Stimulated activated CD8-positive, alpha-beta memory T cell treated with anti-CD3 and anti-CD28 coated beads, Interleukin-12 subunit alpha, Interleukin-12 subunit beta, amount 100 ng/mL, for 24 hours (primary cell): ENCODE data around the gene TBC1D2.

Experiments
- DNase-seq: peaks from one replicate; pipeline ENCODE4 v3.0.0-alpha.2; 2020; ENCODE audit errors: extremely low read depth

Gene TBC1D2

GRCh38 chr9:98236901-98237487 is 18.5 kb downstream of the TBC1D2 start:
- DNase-seq, result no peak

- DNase-seq, result no peak
These were observed 20.3 kb downstream of the TBC1D2 start for GRCh38 chr9:98235126-98235525.

GRCh38 chr9:98234245-98234825 is 21.1 kb downstream of the TBC1D2 start:
- no peak for DNase-seq

GRCh38 chr9:98232926-98233325 is 22.5 kb downstream of the TBC1D2 start:
- no peak for DNase-seq

- no peak for DNase-seq
These were observed 23.5 kb downstream of the TBC1D2 start for GRCh38 chr9:98231770-98232478.

- no peak for DNase-seq
These were observed 24.7 kb downstream of the TBC1D2 start for GRCh38 chr9:98230789-98231188.

GRCh38 chr9:98230304-98230703 is 25.1 kb downstream of the TBC1D2 start:
- DNase-seq, result no peak

- no peak for DNase-seq
These were observed 25.8 kb downstream of the TBC1D2 start for GRCh38 chr9:98229620-98230019.

- no peak for DNase-seq
These were observed 26.4 kb downstream of the TBC1D2 start for GRCh38 chr9:98229090-98229395.

- no peak for DNase-seq
These were observed 26.9 kb downstream of the TBC1D2 start for GRCh38 chr9:98228392-98229089.

- no peak for DNase-seq
These were observed 27.6 kb downstream of the TBC1D2 start for GRCh38 chr9:98227883-98228282.

GRCh38 chr9:98226957-98227356 is 28.5 kb downstream of the TBC1D2 start:
- no peak for DNase-seq

- no peak for DNase-seq
These were observed 28.9 kb downstream of the TBC1D2 start for GRCh38 chr9:98226516-98226915.

GRCh38 chr9:98225015-98225442 is 30.4 kb downstream of the TBC1D2 start:
- no peak for DNase-seq

GRCh38 chr9:98222885-98223691 is 32.4 kb downstream of the TBC1D2 start:
- DNase-seq, result no peak

GRCh38 chr9:98220911-98221310 is 34.5 kb downstream of the TBC1D2 start:
- no peak for DNase-seq

- DNase-seq, result no peak
These were observed 35.6 kb downstream of the TBC1D2 start for GRCh38 chr9:98219794-98220370.

- no peak for DNase-seq
These were observed 36.1 kb downstream of the TBC1D2 start for GRCh38 chr9:98219364-98219716.

- DNase-seq, result no peak
These were observed 36.7 kb downstream of the TBC1D2 start for GRCh38 chr9:98218562-98219363.

GRCh38 chr9:98217255-98217654 is 38.2 kb downstream of the TBC1D2 start:
- no peak for DNase-seq

GRCh38 chr9:98216391-98216790 is 39.1 kb downstream of the TBC1D2 start:
- no peak for DNase-seq
